Hepatocyte (in vitro differentiated cells): ENCODE data around the gene AKAP13.

ENCODE experiments used
- EZH2 ChIP-seq: fragments of 200-600 bp; sonication (generic); IDR thresholded peaks from 2 replicates; pipeline ENCODE4 v1.6.1; 2016; ENCODE audit warnings: antibody characterized with exemption, mild to moderate bottlenecking, borderline replicate concordance
- EZH2phosphoT487 ChIP-seq: fragments of 200-600 bp; sonication (generic); IDR thresholded peaks from one replicate; pipeline ENCODE4 v1.6.1; 2018; ENCODE audit warnings: antibody characterized with exemption, mild to moderate bottlenecking, low read depth, moderate library complexity; ENCODE audit not compliant: unreplicated experiment, severe bottlenecking
- TF ChIP-seq, protein P1 (sequence below): fragments of 200-600 bp; sonication (generic); IDR thresholded peaks from 2 replicates; pipeline ENCODE4 v1.5.1; 2016; ENCODE audit warnings: antibody characterized with exemption, mild to moderate bottlenecking; ENCODE audit not compliant: poor library complexity

DNA sequence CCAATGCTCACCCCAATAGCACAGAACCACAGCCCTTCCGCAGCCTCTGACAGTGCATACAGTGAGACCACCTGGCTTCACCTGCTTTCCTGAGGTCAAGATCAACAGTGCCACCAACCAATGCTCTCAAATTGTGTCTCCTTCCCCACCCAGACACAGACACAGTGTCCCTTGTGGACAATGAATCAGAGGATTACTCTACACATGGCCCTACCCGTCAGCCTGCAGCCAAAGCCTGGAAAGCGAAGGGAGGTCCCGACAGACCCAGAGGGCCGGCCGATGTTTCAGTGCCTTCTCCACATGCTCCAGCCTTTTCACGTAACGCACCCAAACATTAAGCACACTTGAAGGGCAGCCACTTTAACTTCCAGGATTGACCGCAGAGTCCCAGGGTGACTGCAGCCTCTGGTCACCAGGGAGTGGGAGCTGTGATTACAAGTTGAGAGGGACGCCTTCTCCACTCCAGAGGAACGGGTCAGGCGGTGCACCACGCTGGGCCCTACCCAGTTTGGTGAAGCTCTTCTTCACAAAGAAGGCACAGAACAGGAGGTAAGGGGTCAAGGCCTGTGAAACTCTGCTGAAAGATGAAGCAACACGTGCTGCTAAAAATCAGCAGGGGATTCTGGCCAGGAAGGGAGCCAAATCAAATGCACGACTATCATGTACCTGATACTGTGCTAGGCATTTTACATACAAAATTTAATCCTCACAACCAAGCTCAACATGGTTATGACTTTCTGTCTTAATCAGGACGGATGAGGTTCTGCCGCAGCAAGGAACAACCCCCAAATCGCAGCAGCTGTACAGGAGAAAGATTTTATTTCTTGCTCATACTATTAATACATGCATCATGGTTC lies 397.1 kb downstream of the AKAP13 start:
- TF ChIP-seq, protein P1, sequence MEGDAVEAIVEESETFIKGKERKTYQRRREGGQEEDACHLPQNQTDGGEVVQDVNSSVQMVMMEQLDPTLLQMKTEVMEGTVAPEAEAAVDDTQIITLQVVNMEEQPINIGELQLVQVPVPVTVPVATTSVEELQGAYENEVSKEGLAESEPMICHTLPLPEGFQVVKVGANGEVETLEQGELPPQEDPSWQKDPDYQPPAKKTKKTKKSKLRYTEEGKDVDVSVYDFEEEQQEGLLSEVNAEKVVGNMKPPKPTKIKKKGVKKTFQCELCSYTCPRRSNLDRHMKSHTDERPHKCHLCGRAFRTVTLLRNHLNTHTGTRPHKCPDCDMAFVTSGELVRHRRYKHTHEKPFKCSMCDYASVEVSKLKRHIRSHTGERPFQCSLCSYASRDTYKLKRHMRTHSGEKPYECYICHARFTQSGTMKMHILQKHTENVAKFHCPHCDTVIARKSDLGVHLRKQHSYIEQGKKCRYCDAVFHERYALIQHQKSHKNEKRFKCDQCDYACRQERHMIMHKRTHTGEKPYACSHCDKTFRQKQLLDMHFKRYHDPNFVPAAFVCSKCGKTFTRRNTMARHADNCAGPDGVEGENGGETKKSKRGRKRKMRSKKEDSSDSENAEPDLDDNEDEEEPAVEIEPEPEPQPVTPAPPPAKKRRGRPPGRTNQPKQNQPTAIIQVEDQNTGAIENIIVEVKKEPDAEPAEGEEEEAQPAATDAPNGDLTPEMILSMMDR, result no peak
- TF ChIP-seq EZH2 (no peak), EZH2phosphoT487 (no peak)
